ENCODE measurements around the gene TARS3.

- no peak for TF ChIP-seq CTCF (IDR thresholded peaks at IDR 0.05)
- no peak for TF ChIP-seq POLR2A (IDR thresholded peaks at IDR 0.05)
Measured at GRCh38 chr15:101712078-101712477, 12.2 kb downstream of the TARS3 start.

Data from Peyer's patch (tissue), 4 donors.